ENCODE measurements around the gene KCND3. TPM values are rescaled to one million over a fixed set of nuclear protein-coding genes. Genes with fewer than 3 reads are reported as not detected.

Gene KCND3
- total RNA-seq, 1 experiment from 2014 or later: 0.10 TPM

DNA sequence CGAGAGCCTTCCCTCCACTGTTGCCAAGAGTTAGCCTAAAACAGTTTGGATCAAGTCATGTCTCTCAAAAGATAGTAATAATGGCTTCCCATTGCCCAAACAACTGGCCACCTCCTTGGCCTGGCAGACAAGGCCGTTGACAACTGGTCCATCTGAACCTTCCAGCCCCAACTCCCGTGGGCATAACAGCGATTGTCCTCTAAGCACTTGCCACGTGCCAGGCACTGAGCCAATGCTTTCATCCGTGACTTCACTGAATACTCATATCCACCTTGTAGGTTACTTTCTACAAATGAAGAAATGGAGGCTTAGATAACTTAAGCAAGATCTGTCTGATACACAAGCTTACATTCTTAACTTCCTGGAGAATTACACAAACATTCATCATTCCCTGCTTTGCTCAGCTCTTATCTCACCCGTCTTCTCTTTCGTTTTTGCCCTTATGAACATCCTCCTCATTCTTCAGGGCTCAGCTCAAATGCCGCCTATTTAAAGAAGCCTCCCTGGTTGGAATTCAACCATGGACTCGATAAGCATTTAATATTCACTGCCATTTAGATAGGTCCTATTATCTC is 106.4 kb downstream of the KCND3 start:
- no peaks in the 10 kb centered on the region for H3K36me3 ChIP-seq

GRCh38 chr1:111882559-111882958 is 106.9 kb downstream of the KCND3 start:
- H3K4me3 ChIP-seq: no peak overlapping the region
- DNase-seq: no peak
- no peaks in the 10 kb centered on the region for H3K9me3 ChIP-seq
- no peaks in the 10 kb centered on the region for H3K27me3 ChIP-seq
- H3K36me3 ChIP-seq: no peaks in the 10 kb centered on the region

More for the DNA sequence above, 106.4 kb downstream of the KCND3 start:
- Histone ChIP-seq H3K4me3 (no peak overlapping the region), H3K27me3 (no peaks in the 10 kb centered on the region), H3K9me3 (no peaks in the 10 kb centered on the region)
- no peak for DNase-seq

GRCh38 chr1:111880881-111881837 is 108.3 kb downstream of the KCND3 start:
- Histone ChIP-seq H3K4me3 (no peak overlapping the region), H3K36me3 (no peaks in the 10 kb centered on the region), H3K9me3 (no peaks in the 10 kb centered on the region), H3K27me3 (no peaks in the 10 kb centered on the region)
- no peak for DNase-seq

DNA sequence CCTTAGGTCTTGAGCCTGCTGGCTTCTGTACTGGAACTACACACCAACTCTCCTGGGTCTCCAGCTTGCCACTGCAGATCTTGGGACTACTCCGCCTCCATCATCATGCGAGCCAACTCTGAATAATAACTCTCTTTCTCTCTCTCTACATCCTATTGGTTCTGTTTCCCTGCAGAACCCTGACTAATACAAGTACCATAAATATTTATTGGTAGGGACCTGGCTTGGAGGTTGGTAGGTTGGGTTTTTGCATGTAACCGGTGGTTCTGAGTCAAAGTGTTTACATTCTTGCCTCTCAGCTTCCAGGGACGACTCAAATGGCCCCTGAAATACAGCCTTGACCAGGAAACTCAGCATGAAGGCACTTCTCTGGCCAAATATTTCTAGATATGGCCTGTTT is 110.4 kb downstream of the KCND3 start:
- Histone ChIP-seq H3K9me3 (no peaks in the 10 kb centered on the region), H3K27me3 (no peaks in the 10 kb centered on the region), H3K36me3 (no peaks in the 10 kb centered on the region), H3K4me3 (no peak overlapping the region)
- DNase-seq: peak; percentile 75

GRCh38 chr1:111878649-111879048 is 110.8 kb downstream of the KCND3 start:
- DNase-seq: peak; percentile 57

DNA sequence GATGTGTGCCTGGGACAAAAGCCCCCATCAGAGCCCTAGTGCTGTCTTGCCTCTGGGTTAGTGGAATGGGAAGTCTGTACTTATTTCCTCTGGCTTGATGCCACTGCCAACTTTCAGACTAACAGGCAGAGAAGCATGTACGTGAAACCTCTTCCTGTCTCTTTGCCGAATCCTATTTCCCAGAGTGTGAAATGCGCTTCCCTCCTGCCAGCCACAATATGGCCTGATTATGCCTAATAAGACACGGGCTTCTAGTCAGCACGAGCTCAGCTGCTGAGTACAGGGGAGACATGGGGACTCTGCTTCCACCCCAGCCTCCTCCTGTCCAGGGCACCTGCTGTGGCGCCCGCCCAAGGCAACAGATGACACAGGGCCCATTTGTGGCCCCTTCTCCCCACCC is 111.4 kb downstream of the KCND3 start:
- H3K4me3 ChIP-seq: no peak overlapping the region
- H3K36me3 ChIP-seq: no peaks in the 10 kb centered on the region
- no peaks in the 10 kb centered on the region for H3K9me3 ChIP-seq
- DNase-seq: no peak
- no peaks in the 10 kb centered on the region for H3K27me3 ChIP-seq

More at GRCh38 chr1:111878649-111879048, 110.8 kb downstream of the KCND3 start:
- no peaks in the 10 kb centered on the region for H3K27me3 ChIP-seq
- H3K36me3 ChIP-seq: no peaks in the 10 kb centered on the region
- no peaks in the 10 kb centered on the region for H3K9me3 ChIP-seq
- H3K4me3 ChIP-seq: no peak overlapping the region

- Histone ChIP-seq H3K9me3 (no peaks in the 10 kb centered on the region), H3K27me3 (no peaks in the 10 kb centered on the region), H3K4me3 (no peak overlapping the region), H3K36me3 (no peaks in the 10 kb centered on the region)
- no peak for DNase-seq
These were observed 112.8 kb downstream of the KCND3 start for GRCh38 chr1:111876631-111877030.

GRCh38 chr1:111875640-111876039 is 113.8 kb downstream of the KCND3 start:
- Histone ChIP-seq H3K27me3 (no peaks in the 10 kb centered on the region), H3K9me3 (no peaks in the 10 kb centered on the region), H3K4me3 (no peak overlapping the region)

GRCh38 chr1:111873460-111874030 is 115.9 kb downstream of the KCND3 start:
- no peak for DNase-seq
- Histone ChIP-seq H3K36me3 (no peaks in the 10 kb centered on the region), H3K4me3 (no peak overlapping the region), H3K9me3 (no peaks in the 10 kb centered on the region), H3K27me3 (no peaks in the 10 kb centered on the region; the same call in 1 of the 2 replicates)

More at GRCh38 chr1:111875640-111876039, 113.8 kb downstream of the KCND3 start:
- H3K36me3 ChIP-seq: no peaks in the 10 kb centered on the region
- DNase-seq: no peak

- no peaks in the 10 kb centered on the region for H3K36me3 ChIP-seq
- no peak overlapping the region for H3K4me3 ChIP-seq
- H3K9me3 ChIP-seq: no peaks in the 10 kb centered on the region
- no peaks in the 10 kb centered on the region; the same call in 1 of the 2 replicates for H3K27me3 ChIP-seq
- no peak for DNase-seq
These were observed 119.3 kb downstream of the KCND3 start for GRCh38 chr1:111870181-111870580.

GRCh38 chr1:111867868-111868440 is 121.5 kb downstream of the KCND3 start:
- no peaks in the 10 kb centered on the region; the same call in 1 of the 2 replicates for H3K27me3 ChIP-seq
- H3K9me3 ChIP-seq: no peaks in the 10 kb centered on the region
- no peak overlapping the region for H3K4me3 ChIP-seq
- H3K36me3 ChIP-seq: no peaks in the 10 kb centered on the region
- no peak for DNase-seq

- no peak for DNase-seq
- Histone ChIP-seq H3K9me3 (no peaks in the 10 kb centered on the region), H3K27me3 (no peaks in the 10 kb centered on the region), H3K4me3 (no peak overlapping the region), H3K36me3 (no peaks in the 10 kb centered on the region)
These were observed 124.6 kb downstream of the KCND3 start for GRCh38 chr1:111864862-111865261.

- Histone ChIP-seq H3K4me3 (no peak overlapping the region), H3K36me3 (no peaks in the 10 kb centered on the region), H3K27me3 (no peaks in the 10 kb centered on the region), H3K9me3 (no peaks in the 10 kb centered on the region)
- no peak for DNase-seq
These were observed 126.1 kb downstream of the KCND3 start for GRCh38 chr1:111863401-111863800.

GRCh38 chr1:111862599-111862998 is 126.9 kb downstream of the KCND3 start:
- H3K27me3 ChIP-seq: no peaks in the 10 kb centered on the region
- no peak for DNase-seq
- no peaks in the 10 kb centered on the region for H3K36me3 ChIP-seq
- H3K9me3 ChIP-seq: no peaks in the 10 kb centered on the region
- no peak overlapping the region for H3K4me3 ChIP-seq

DNA sequence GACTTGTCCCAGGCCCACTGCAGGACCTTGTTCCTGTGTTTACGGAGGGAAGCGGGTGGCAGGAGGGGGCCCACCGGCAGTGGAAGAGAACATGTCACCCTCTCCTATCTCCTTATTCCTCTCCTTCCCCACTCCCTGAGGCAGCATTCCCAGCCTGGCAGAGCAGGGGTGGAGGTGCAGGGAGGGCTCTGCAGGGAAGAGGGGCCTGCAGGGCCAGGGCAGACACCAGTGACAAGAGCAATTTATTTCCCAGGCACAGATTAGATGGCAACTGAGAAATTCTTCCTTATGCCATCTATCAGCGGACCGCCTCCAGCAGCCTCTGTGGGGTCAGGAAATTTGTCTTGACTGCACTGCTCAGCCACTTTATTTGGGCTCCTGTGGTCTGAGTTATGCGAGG is 127.9 kb downstream of the KCND3 start:
- no peak for DNase-seq
- Histone ChIP-seq H3K4me3 (no peak overlapping the region), H3K27me3 (no peaks in the 10 kb centered on the region), H3K36me3 (no peaks in the 10 kb centered on the region), H3K9me3 (no peaks in the 10 kb centered on the region)

DNA sequence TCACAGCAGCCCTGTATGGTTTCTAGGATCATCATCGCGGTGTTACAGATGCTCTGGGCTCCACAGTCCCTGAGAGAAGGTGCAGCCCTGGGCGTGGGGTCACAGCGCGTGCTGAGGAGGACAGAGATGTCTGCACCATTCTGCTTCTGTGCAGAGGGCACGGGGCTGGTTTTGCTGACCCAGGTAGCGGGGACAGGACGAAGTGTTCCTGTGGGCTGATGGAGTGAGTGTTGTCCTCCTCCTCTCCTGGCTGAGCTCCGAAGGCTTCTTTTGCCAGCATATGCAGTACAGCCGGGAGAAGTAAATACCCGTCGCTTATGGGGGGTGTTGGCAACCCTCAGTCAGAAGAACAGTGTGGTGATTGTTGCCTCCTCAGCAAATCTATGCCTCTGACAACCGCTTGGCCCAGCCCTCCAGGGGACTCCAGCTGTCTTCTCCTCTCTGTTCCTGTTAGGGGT is 132.2 kb downstream of the KCND3 start:
- Histone ChIP-seq H3K4me3 (no peak overlapping the region), H3K36me3 (no peaks in the 10 kb centered on the region), H3K27me3 (no peaks in the 10 kb centered on the region), H3K9me3 (no peaks in the 10 kb centered on the region)
- DNase-seq: no peak
